Caco-2 (cell line): ENCODE measurements around the gene VSIR. TPM values are rescaled to one million over a fixed set of nuclear protein-coding genes. Genes with fewer than 3 reads are reported as not detected.

Experiments used
- BruUV-seq: library from RNA; stranded (reverse); fragments of 400-500 nt; replicated peaks from 2 replicates; lab custom pipeline; 2021; lab: Mats Ljungman, UMichigan
- CTCF ChIA-PET: fragments of 300-600 bp; sonication (Branson Sonifier 250); formaldehyde crosslinking; loops from one replicate; lab custom pipeline; 2022; ENCODE audit warnings: antibody characterized with exemption; lab: Charles Lee
- POLR2A ChIA-PET: fragments of 300-600 bp; sonication (Branson Sonifier 250); formaldehyde crosslinking; loops from one replicate; lab custom pipeline; 2022; ENCODE audit warnings: antibody characterized with exemption; lab: Charles Lee
- DNase-seq, 2 experiments: peaks; one replicate each; pipeline versions ENCODE4 v3.0.0 to v3.0.0-alpha.2; 2020 to 2022
- H3K27me3 ChIP-seq: replicated peaks from 2 replicates; pipeline ENCODE4 v1.6.0; 2011; ENCODE audit warnings: low read length; ENCODE audit not compliant: control insufficient read depth, insufficient read depth
- H3K36me3 ChIP-seq: 2 replicates; pipeline ENCODE4 v1.5.1; 2011; ENCODE audit warnings: low read length; ENCODE audit not compliant: control insufficient read depth, insufficient read depth
- H3K4me1 ChIP-seq: fragments of 250-450 bp; sonication (Bioruptor Pico); 2 replicates; pipeline ENCODE4 v1.5.1; 2020; ENCODE audit warnings: mild to moderate bottlenecking
- H3K4me3 ChIP-seq: 2 replicates; pipeline ENCODE4 v1.5.1; 2011; ENCODE audit warnings: low read depth, mild to moderate bottlenecking, control low read depth, low read length
- H3K9me3 ChIP-seq: fragments of 250-450 bp; sonication (Bioruptor Pico); 2 replicates; pipeline ENCODE4 v1.5.1; 2020; ENCODE audit warnings: mild to moderate bottlenecking, moderate library complexity
- H3K27ac Mint-ChIP-seq: one replicate; pipeline ENCODE4 v1.8.0; 2022; ENCODE audit warnings: mixed read lengths; ENCODE audit not compliant: unreplicated experiment
- H3K27me3 Mint-ChIP-seq: one replicate; pipeline ENCODE4 v1.8.0; 2022; ENCODE audit warnings: mixed read lengths; ENCODE audit not compliant: insufficient read depth, unreplicated experiment
- H3K36me3 Mint-ChIP-seq: one replicate; pipeline ENCODE4 v1.8.0; 2022; ENCODE audit warnings: mild to moderate bottlenecking, mixed read lengths; ENCODE audit not compliant: insufficient read depth, unreplicated experiment
- H3K4me1 Mint-ChIP-seq: one replicate; pipeline ENCODE4 v1.8.0; 2022; ENCODE audit warnings: low read depth, mixed read lengths; ENCODE audit not compliant: unreplicated experiment
- H3K4me3 Mint-ChIP-seq: one replicate; pipeline ENCODE4 v1.8.0; 2022; ENCODE audit warnings: mild to moderate bottlenecking, moderate library complexity, mixed read lengths; ENCODE audit not compliant: unreplicated experiment
- H3K9me3 Mint-ChIP-seq: one replicate; pipeline ENCODE4 v1.8.0; 2022; ENCODE audit warnings: mixed read lengths; ENCODE audit not compliant: unreplicated experiment
- CTCF ChIP-seq, 2 experiments: fragments of 200-600 bp in 1 of 2; IDR thresholded peaks; 1 replicate in 1 of 2; 2 replicates in 1 of 2; pipeline versions ENCODE4 v1.5.1 to v1.8.0; 2011 to 2022; ENCODE audit warnings: antibody characterized with exemption in 1 of 2, control low read depth in 1 of 2, inconsistent platforms in 1 of 2, low read depth in 1 of 2, low read length in 1 of 2, mild to moderate bottlenecking in 1 of 2, moderate library complexity in 1 of 2; ENCODE audit not compliant: insufficient read depth in 1 of 2, severe bottlenecking in 1 of 2, unreplicated experiment in 1 of 2
- intact Hi-C: fragments of 100-400 bp; cut with micrococcal nuclease; formaldehyde crosslinking; loops from one replicate; pipeline ENCODE4 v1.10.0; 2022; ENCODE audit not compliant: unreplicated experiment
- total RNA-seq: library from RNA; stranded (reverse); gene quantifications from 2 replicates; pipeline ENCODE4 v1.2.3, GENCODE V29; 2022

VSIR gene
- total RNA-seq, 1 experiment from 2014 or later = 44.0 TPM

DNA sequence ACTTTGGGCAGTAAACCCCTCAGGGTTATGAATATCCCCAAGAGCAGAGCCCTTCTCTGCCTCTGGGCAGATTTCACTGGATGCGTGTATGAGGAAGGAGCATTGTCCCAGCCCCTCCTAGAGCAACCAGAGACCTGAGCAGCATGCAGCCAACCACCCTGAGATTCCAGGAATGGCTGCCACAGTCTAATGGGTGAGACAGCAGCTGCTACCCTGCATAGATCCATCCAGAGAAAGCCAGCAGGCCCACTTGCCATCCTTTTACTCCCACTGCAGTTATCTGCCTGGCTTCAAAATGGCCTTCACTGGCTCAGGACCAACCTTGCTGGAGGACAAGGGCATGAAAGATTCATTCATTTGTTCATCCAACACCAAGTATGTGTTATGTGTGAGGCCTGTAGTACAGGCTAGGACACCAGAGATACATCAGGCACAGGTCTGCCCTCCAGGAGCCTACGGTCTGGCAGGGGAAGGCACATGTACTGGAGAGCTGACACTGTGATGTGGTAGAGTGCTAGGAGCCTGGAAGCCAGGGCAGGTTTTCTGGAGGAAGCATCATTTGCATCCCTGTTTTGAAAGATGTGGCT, 27.6 kb downstream of the VSIR start:
- no peak overlapping the region for H3K4me3 Mint-ChIP-seq
- no peak overlapping the region for H3K27ac Mint-ChIP-seq
- intact Hi-C loops = no loop called here
- no peaks in the 10 kb centered on the region for H3K9me3 Mint-ChIP-seq
- peaks cover 14% of the 10 kb centered on the region for H3K4me1 Mint-ChIP-seq
- H3K27me3 ChIP-seq = no peaks in the 10 kb centered on the region
- ChIA-PET POLR2A (no interaction called here), CTCF (interaction anchor here (1.3 kb wide), 1 partner anchor 28 kb away, joined by 5 read pairs; the partner anchor contains the start of gene VSIR)
- H3K36me3 Mint-ChIP-seq = peaks cover 16% of the 10 kb centered on the region
- no peak overlapping the region for H3K4me3 ChIP-seq
- H3K36me3 ChIP-seq = no peaks in the 10 kb centered on the region
- no peaks in the 10 kb centered on the region for H3K27me3 Mint-ChIP-seq
- H3K9me3 ChIP-seq = peaks cover 4% of the 10 kb centered on the region; the same call in 1 of the 2 replicates
- BruUV-seq = no TSS peak
- no peak for TF ChIP-seq CTCF (IDR thresholded peaks at IDR 0.05; ENCODE audit: insufficient read depth in 1 of 2, low read depth in 1 of 2, low read length in 1 of 2, severe bottlenecking in 1 of 2, unreplicated experiment in 1 of 2)
- no peak for DNase-seq
- peaks cover 17% of the 10 kb centered on the region for H3K4me1 ChIP-seq

- no peaks in the 10 kb centered on the region for H3K27me3 ChIP-seq
- Mint-ChIP-seq H3K4me3 (no peak overlapping the region), H3K4me1 (peaks cover 14% of the 10 kb centered on the region), H3K27ac (no peak overlapping the region), H3K36me3 (peaks cover 9% of the 10 kb centered on the region), H3K9me3 (no peaks in the 10 kb centered on the region), H3K27me3 (no peaks in the 10 kb centered on the region)
- ChIA-PET CTCF (interaction anchor here (1.3 kb wide), 1 partner anchor 28 kb away, joined by 5 read pairs; the partner anchor contains the start of gene VSIR), POLR2A (no interaction called here)
- no peak overlapping the region for H3K4me3 ChIP-seq
- no TSS peak for BruUV-seq
- TF ChIP-seq CTCF (IDR thresholded peaks at IDR 0.05; ENCODE audit: insufficient read depth in 1 of 2, low read depth in 1 of 2, low read length in 1 of 2, severe bottlenecking in 1 of 2, unreplicated experiment in 1 of 2) = no peak
- H3K36me3 ChIP-seq = no peaks in the 10 kb centered on the region
- DNase-seq = no peak
- H3K4me1 ChIP-seq = peaks cover 17% of the 10 kb centered on the region
- H3K9me3 ChIP-seq = peaks cover 4% of the 10 kb centered on the region; the same call in 1 of the 2 replicates
- intact Hi-C loops = no loop called here
Measured at GRCh38 chr10:71744897-71745663, 28.2 kb downstream of the VSIR start.

GRCh38 chr10:71743866-71744265, 29.5 kb downstream of the VSIR start:
- peaks cover 4% of the 10 kb centered on the region; the same call in 1 of the 2 replicates for H3K9me3 ChIP-seq
- BruUV-seq = no TSS peak
- no peaks in the 10 kb centered on the region for H3K36me3 Mint-ChIP-seq
- no peak for TF ChIP-seq CTCF (IDR thresholded peaks at IDR 0.05; ENCODE audit: insufficient read depth in 1 of 2, low read depth in 1 of 2, low read length in 1 of 2, severe bottlenecking in 1 of 2, unreplicated experiment in 1 of 2)
- no peaks in the 10 kb centered on the region for H3K27me3 Mint-ChIP-seq
- intact Hi-C loops = no loop called here
- H3K9me3 Mint-ChIP-seq = no peaks in the 10 kb centered on the region
- peaks cover 17% of the 10 kb centered on the region for H3K4me1 ChIP-seq
- ChIA-PET POLR2A (no interaction called here), CTCF (interaction anchor here (0.5 kb wide), 1 partner anchor 1671 kb away, joined by 3 read pairs; no protein-coding TSS in a partner anchor)
- no peak overlapping the region for H3K4me3 ChIP-seq
- no peak overlapping the region for H3K4me3 Mint-ChIP-seq
- H3K4me1 Mint-ChIP-seq = peaks cover 14% of the 10 kb centered on the region
- no peaks in the 10 kb centered on the region for H3K36me3 ChIP-seq
- no peak for DNase-seq
- H3K27me3 ChIP-seq = no peaks in the 10 kb centered on the region
- no peak overlapping the region for H3K27ac Mint-ChIP-seq
